WTC11 (cell line): ENCODE measurements around the gene COL6A3.

Experiments
- CREB1 ChIP-seq: sonication (generic); formaldehyde crosslinking; IDR thresholded peaks from 2 replicates; pipeline ENCODE4 v1.8.0; 2023; ENCODE audit warnings: mild to moderate bottlenecking, missing genetic modification reagents
- ELF4 ChIP-seq: sonication (generic); formaldehyde crosslinking; IDR thresholded peaks from 2 replicates; pipeline ENCODE4 v1.8.1; 2022; ENCODE audit warnings: low read depth, mild to moderate bottlenecking, moderate library complexity, missing genetic modification reagents
- ETV6 ChIP-seq: sonication (generic); formaldehyde crosslinking; IDR thresholded peaks from 2 replicates; pipeline ENCODE4 v1.8.1; 2022; ENCODE audit warnings: mild to moderate bottlenecking, missing genetic modification reagents
- KAT7 ChIP-seq: sonication (generic); formaldehyde crosslinking; IDR thresholded peaks from 2 replicates; pipeline ENCODE4 v1.8.1; 2023; ENCODE audit warnings: missing genetic modification reagents, mild to moderate bottlenecking, borderline replicate concordance
- NFE2L1 ChIP-seq: sonication (generic); formaldehyde crosslinking; IDR thresholded peaks from 2 replicates; pipeline ENCODE4 v1.8.1; 2023; ENCODE audit warnings: missing genetic modification reagents
- SP1 ChIP-seq: sonication (generic); formaldehyde crosslinking; conservative IDR thresholded peaks from 2 replicates; pipeline ENCODE4 v1.8.1; 2022; ENCODE audit warnings: missing genetic modification reagents
- ZNF263 ChIP-seq: sonication (generic); formaldehyde crosslinking; IDR thresholded peaks from 2 replicates; pipeline ENCODE4 v1.8.1; 2022; ENCODE audit warnings: low read depth, mild to moderate bottlenecking, moderate library complexity, missing genetic modification reagents
- TF ChIP-seq, protein P1 (sequence below): fragments of 200-600 bp; IDR thresholded peaks from 2 replicates; pipeline ENCODE4 v1.8.0; 2022; ENCODE audit warnings: antibody characterized with exemption
- TF ChIP-seq, protein P2 (sequence below): sonication (generic); formaldehyde crosslinking; IDR thresholded peaks from 2 replicates; pipeline ENCODE4 v1.8.0; 2022; ENCODE audit warnings: mild to moderate bottlenecking, missing genetic modification reagents
- TF ChIP-seq, protein P3 (sequence below): sonication (generic); formaldehyde crosslinking; IDR thresholded peaks from 2 replicates; pipeline ENCODE4 v1.8.0; 2022; ENCODE audit warnings: mild to moderate bottlenecking, missing genetic modification reagents
- TF ChIP-seq, protein P4 (sequence below): sonication (generic); formaldehyde crosslinking; IDR thresholded peaks from 2 replicates; pipeline ENCODE4 v1.8.0; 2023; ENCODE audit warnings: missing genetic modification reagents
- TF ChIP-seq, protein P5 (sequence below): sonication (generic); formaldehyde crosslinking; IDR thresholded peaks from 2 replicates; pipeline ENCODE4 v1.8.1; 2023; ENCODE audit warnings: mild to moderate bottlenecking, missing genetic modification reagents, moderate library complexity

DNA sequence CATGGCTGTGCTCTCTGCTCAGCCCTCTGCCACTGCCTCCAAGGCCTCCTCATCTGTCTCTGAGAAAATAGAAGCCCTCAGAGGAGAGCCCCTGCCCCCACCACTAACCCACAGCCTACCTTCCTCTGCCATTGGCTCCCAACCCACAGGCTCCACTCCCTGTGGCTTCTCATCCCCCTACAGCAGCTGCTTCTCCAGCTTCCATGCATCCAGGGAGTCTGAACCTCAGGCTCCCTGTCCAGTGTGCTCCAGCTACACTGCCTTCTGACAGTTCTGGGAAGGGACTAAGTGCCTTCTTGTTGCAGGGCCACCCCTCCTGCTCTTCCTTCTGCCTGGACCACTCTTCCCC lies 29.3 kb downstream of the COL6A3 start:
- TF ChIP-seq, protein P1, sequence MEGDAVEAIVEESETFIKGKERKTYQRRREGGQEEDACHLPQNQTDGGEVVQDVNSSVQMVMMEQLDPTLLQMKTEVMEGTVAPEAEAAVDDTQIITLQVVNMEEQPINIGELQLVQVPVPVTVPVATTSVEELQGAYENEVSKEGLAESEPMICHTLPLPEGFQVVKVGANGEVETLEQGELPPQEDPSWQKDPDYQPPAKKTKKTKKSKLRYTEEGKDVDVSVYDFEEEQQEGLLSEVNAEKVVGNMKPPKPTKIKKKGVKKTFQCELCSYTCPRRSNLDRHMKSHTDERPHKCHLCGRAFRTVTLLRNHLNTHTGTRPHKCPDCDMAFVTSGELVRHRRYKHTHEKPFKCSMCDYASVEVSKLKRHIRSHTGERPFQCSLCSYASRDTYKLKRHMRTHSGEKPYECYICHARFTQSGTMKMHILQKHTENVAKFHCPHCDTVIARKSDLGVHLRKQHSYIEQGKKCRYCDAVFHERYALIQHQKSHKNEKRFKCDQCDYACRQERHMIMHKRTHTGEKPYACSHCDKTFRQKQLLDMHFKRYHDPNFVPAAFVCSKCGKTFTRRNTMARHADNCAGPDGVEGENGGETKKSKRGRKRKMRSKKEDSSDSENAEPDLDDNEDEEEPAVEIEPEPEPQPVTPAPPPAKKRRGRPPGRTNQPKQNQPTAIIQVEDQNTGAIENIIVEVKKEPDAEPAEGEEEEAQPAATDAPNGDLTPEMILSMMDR = no peak
- TF ChIP-seq, protein P2, sequence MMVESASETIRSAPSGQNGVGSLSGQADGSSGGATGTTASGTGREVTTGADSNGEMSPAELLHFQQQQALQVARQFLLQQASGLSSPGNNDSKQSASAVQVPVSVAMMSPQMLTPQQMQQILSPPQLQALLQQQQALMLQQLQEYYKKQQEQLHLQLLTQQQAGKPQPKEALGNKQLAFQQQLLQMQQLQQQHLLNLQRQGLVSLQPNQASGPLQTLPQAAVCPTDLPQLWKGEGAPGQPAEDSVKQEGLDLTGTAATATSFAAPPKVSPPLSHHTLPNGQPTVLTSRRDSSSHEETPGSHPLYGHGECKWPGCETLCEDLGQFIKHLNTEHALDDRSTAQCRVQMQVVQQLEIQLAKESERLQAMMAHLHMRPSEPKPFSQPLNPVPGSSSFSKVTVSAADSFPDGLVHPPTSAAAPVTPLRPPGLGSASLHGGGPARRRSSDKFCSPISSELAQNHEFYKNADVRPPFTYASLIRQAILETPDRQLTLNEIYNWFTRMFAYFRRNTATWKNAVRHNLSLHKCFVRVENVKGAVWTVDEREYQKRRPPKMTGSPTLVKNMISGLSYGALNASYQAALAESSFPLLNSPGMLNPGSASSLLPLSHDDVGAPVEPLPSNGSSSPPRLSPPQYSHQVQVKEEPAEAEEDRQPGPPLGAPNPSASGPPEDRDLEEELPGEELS = no peak
- no peak for TF ChIP-seq ZNF263 (CRISPR knock-in tag)
- TF ChIP-seq CREB1 = no peak
- TF ChIP-seq, protein P3, sequence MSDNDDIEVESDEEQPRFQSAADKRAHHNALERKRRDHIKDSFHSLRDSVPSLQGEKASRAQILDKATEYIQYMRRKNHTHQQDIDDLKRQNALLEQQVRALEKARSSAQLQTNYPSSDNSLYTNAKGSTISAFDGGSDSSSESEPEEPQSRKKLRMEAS (CRISPR knock-in tag) = no peak
- TF ChIP-seq KAT7 = no peak
- no peak for TF ChIP-seq ETV6 (CRISPR knock-in tag)
- TF ChIP-seq, protein P4, sequence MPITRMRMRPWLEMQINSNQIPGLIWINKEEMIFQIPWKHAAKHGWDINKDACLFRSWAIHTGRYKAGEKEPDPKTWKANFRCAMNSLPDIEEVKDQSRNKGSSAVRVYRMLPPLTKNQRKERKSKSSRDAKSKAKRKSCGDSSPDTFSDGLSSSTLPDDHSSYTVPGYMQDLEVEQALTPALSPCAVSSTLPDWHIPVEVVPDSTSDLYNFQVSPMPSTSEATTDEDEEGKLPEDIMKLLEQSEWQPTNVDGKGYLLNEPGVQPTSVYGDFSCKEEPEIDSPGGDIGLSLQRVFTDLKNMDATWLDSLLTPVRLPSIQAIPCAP (CRISPR knock-in tag) = no peak
- no peak for TF ChIP-seq NFE2L1 (CRISPR knock-in tag)
- TF ChIP-seq, protein P5, sequence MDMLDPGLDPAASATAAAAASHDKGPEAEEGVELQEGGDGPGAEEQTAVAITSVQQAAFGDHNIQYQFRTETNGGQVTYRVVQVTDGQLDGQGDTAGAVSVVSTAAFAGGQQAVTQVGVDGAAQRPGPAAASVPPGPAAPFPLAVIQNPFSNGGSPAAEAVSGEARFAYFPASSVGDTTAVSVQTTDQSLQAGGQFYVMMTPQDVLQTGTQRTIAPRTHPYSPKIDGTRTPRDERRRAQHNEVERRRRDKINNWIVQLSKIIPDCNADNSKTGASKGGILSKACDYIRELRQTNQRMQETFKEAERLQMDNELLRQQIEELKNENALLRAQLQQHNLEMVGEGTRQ (CRISPR knock-in tag) = no peak
- no peak for TF ChIP-seq SP1
- TF ChIP-seq ELF4 = no peak
